ENCODE measurements around the gene RBMS1. TPM values are rescaled to one million over a fixed set of nuclear protein-coding genes. Genes with fewer than 3 reads are reported as not detected.

RBMS1 gene
- total RNA-seq = 77.9 and 80.8 TPM in 2 replicates

GRCh38 chr2:160493227-160494028 lies at the start of gene RBMS1:
TSS of gene RBMS1 (minus strand) at chr2:160493807. CDS start at chr2:160493363, 444 bp downstream.

